DMS114 treated with DMSO at 0.1 percent for 48 hours (cell line): ENCODE data around the gene GAB4.
"Not testable (repeated sequence)": the region's sequence is repeated elsewhere in the genome, so short reads cannot be mapped to it uniquely, and the experiment has no call there.

Experiments used
- DNase-seq: peaks from one replicate; lab custom pipeline; 2025; ENCODE audit not compliant: unreplicated experiment; lab: John Stamatoyannopoulos, UW

Gene GAB4

DNA sequence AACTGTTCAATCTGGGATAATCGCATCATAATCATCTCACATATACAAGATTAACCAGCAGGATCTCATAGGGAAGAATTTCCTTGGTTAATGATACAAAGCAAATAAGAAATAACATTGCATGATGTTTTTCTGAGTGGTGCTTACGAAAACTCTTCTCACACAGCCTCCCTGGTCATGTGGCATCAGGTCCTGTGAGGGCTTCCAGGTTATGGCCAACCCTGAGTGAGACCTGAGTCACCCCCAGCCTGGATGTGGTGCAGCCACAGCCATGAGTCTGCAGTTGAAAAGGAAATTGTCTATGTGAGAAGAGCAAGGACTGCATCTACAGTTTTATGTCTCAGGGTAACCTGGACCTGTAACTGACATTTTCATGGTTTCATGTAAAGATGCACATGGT is 92.3 kb downstream of the GAB4 start:
- no peak for DNase-seq

DNA sequence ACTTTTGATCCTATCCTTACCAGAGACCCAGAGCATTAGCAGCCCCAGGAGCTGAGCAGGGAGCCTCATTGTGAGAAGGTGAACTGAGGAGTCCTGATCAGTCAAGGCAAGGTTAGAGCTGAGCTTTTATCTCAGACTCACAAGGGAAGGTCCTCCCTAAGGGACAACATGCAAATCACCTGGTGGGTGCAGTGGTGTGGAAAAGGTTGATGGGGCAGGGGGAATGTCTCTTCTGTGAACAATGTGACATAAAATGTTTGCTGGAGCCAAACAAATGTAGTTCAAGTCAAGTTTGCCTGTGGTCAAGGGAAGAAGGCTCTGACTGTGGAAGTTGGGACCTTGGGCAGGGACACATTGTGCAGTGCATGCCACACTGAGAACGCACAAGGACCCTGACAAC is 93.1 kb downstream of the GAB4 start:
- DNase-seq = not testable (repeated sequence)

DNA sequence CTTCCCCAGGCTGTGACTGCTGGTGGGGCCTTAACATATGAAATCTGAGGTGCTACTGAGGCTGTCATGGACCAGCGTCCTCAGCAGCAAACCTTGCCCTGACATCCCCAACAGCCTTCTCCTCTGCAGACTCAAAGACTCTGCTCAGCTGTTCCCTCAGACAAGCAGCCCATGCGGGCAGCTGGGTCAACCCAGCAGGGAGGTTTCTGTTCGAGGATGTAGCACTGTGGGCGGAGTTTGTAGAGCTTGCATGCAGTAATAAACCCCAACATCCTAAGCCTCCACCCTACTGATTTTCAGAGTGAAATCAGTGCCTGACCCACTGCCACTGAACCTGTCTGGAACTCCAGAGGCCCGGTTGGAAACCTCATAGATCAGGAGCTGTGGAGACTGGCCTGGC is 94.0 kb downstream of the GAB4 start:
- DNase-seq = no peak

DNA sequence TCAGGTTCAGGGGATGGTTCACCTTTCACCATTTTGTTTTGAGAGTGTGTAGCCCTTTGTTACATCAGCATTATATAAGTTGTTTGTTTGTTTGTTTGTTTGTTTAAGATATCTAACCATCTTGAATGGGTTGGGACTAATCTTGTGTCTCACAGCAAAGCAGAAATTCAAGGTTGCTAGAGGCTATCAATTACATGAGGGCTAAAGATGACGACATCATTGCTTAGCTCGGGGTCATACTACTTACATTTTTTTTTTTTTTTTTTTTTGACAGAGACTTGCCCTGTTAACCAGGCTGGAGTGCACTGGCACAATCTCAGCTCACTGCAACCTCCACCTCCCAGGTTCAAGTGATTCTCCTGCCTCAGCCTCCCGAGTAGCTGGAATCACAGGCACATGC is 95.7 kb downstream of the GAB4 start:
- DNase-seq = no peak
